ENCODE measurements around the gene TMEM187. TPM values are rescaled to one million over a fixed set of nuclear protein-coding genes. Genes with fewer than 3 reads are reported as not detected.
A peak's percentile ranks its signal among the peaks of the same experiment; 100 is the strongest.

The TMEM187 gene
- total and polyA plus RNA-seq, 4 donors = 1.8 to 11.4 (median 5.9) TPM

GRCh38 chrX:153924149-153924861 is 48.2 kb upstream of the TMEM187 start:
- no peak for TF ChIP-seq CTCF (IDR thresholded peaks at IDR 0.05; ENCODE audit: control extremely low read depth, extremely low read depth)
- peaks cover 0 to 3% (median 0%) of the 10 kb centered on the region in 4 donors for H3K9me3 ChIP-seq (ENCODE audit: control insufficient read depth in 4 of 4, insufficient read depth in 3 of 4, low read length in 3 of 4)
- 4 to 38% methylated on average over 13 to 14 of the region's 14 CpGs for WGBS, 2 donors
- H3K27ac ChIP-seq (ENCODE audit: low read depth in 1 of 2, low read length in 1 of 2) = peak overlapping the region in 1 of 2 donors; percentile 52
- no peak overlapping the region for H3K9ac ChIP-seq (ENCODE audit: insufficient read depth in 1 of 2, low read length in 2 of 2)
- H3K4me3 ChIP-seq = no peak overlapping the region
- peaks cover 0 to 3% (median 0%) of the 10 kb centered on the region in 3 donors for H3K27me3 ChIP-seq (ENCODE audit: control insufficient read depth in 3 of 3, insufficient read depth in 3 of 3, low read length in 2 of 3)
- H3K4me1 ChIP-seq (ENCODE audit: control insufficient read depth in 5 of 5, insufficient read depth in 5 of 5, low read length in 5 of 5) = peaks cover 0 to 34% (median 12%) of the 10 kb centered on the region in 5 donors
- DNase-seq = peak; percentile 63 to 68 (median 65)
- H3K36me3 ChIP-seq (ENCODE audit: control insufficient read depth in 4 of 4, insufficient read depth in 4 of 4, low read length in 4 of 4) = peaks cover 0 to 9% (median 0%) of the 10 kb centered on the region in 4 donors
- ATAC-seq (ENCODE audit: insufficient read depth, low FRiP score) = no peak

GRCh38 chrX:153925387-153925738 is 47.2 kb upstream of the TMEM187 start:
- Histone ChIP-seq H3K9me3 (ENCODE audit: control insufficient read depth in 4 of 4, insufficient read depth in 3 of 4, low read length in 3 of 4) (peaks cover 0 to 3% (median 0%) of the 10 kb centered on the region in 4 donors), H3K4me1 (ENCODE audit: control insufficient read depth in 5 of 5, insufficient read depth in 5 of 5, low read length in 5 of 5) (peaks cover 0 to 34% (median 12%) of the 10 kb centered on the region in 5 donors), H3K27me3 (ENCODE audit: control insufficient read depth in 3 of 3, insufficient read depth in 3 of 3, low read length in 2 of 3) (peaks cover 0 to 3% (median 0%) of the 10 kb centered on the region in 3 donors), H3K4me3 (peak overlapping the region; percentile 22), H3K36me3 (ENCODE audit: control insufficient read depth in 4 of 4, insufficient read depth in 4 of 4, low read length in 4 of 4) (peaks cover 0 to 6% (median 0%) of the 10 kb centered on the region in 4 donors), H3K9ac (ENCODE audit: insufficient read depth in 1 of 2, low read length in 2 of 2) (no peak overlapping the region), H3K27ac (ENCODE audit: low read depth in 1 of 2, low read length in 1 of 2) (peak overlapping the region; percentile 28 to 82)
- 36 to 66% methylated on average over 3 to 4 of the region's 4 CpGs for WGBS, 2 donors
- no peak for TF ChIP-seq CTCF (IDR thresholded peaks at IDR 0.05; ENCODE audit: control extremely low read depth, extremely low read depth)
- ATAC-seq (ENCODE audit: insufficient read depth, low FRiP score) = no peak
- DNase-seq = no peak

- ATAC-seq (ENCODE audit: insufficient read depth, low FRiP score) = no peak
- WGBS, 2 donors = 11 to 29% methylated on average over 10 to 59 of the region's 59 CpGs
- no peak within 1 kb of the TSS for H3K9ac ChIP-seq (ENCODE audit: insufficient read depth in 1 of 2, low read length in 2 of 2)
Measured at GRCh38 chrX:153925739-153926551, 46.6 kb upstream of the TMEM187 start, which contains the start of gene ARHGAP4. ARHGAP4 (minus strand) TSS chrX:153926264; CDS start chrX:153926202, 62 bp downstream.

More at GRCh38 chrX:153925739-153926551, 46.6 kb upstream of the TMEM187 start, which contains the start of gene ARHGAP4:
- DNase-seq = no peak
- no peak for TF ChIP-seq CTCF (IDR thresholded peaks at IDR 0.05; ENCODE audit: control extremely low read depth, extremely low read depth)
- Histone ChIP-seq H3K4me3 (peak within 1 kb of the TSS; percentile 49), H3K4me1 (ENCODE audit: control insufficient read depth in 5 of 5, insufficient read depth in 5 of 5, low read length in 5 of 5) (peaks cover 0 to 34% (median 12%) of the 10 kb centered on the region in 5 donors), H3K27me3 (ENCODE audit: control insufficient read depth in 3 of 3, insufficient read depth in 3 of 3, low read length in 2 of 3) (no peaks in the 10 kb centered on the region), H3K9me3 (ENCODE audit: control insufficient read depth in 4 of 4, insufficient read depth in 3 of 4, low read length in 3 of 4) (peaks cover 0 to 3% (median 0%) of the 10 kb centered on the region in 4 donors), H3K27ac (ENCODE audit: low read depth in 1 of 2, low read length in 1 of 2) (peak within 1 kb of the TSS; percentile 95 to 96), H3K36me3 (ENCODE audit: control insufficient read depth in 4 of 4, insufficient read depth in 4 of 4, low read length in 4 of 4) (peaks cover 0 to 3% (median 0%) of the 10 kb centered on the region in 4 donors)

Measured in lung (tissue), 12 donors.